Stimulated activated CD8-positive, alpha-beta memory T cell treated with anti-CD3 and anti-CD28 coated beads, Interleukin-7, amount 100 ng/mL, for 1 hour (primary cell): ENCODE measurements around the gene PAN3.

Experiments
- DNase-seq, 2 donors: peaks; one replicate each; pipeline ENCODE4 v3.0.0-alpha.2; 2020; ENCODE audit warnings: low read depth in 2 of 2

Gene PAN3

GRCh38 chr13:28219408-28220099 lies 81.2 kb downstream of the PAN3 start:
- DNase-seq = no peak

- DNase-seq = no peak
These were observed 81.8 kb downstream of the PAN3 start for GRCh38 chr13:28220166-28220565.

GRCh38 chr13:28229522-28230411 lies 91.4 kb downstream of the PAN3 start:
- no peak for DNase-seq

- DNase-seq = no peak
These were observed 93.3 kb downstream of the PAN3 start for GRCh38 chr13:28231642-28232041.

- no peak for DNase-seq
These were observed 99.6 kb downstream of the PAN3 start for GRCh38 chr13:28237944-28238343.

GRCh38 chr13:28239374-28239773 lies 101.0 kb downstream of the PAN3 start:
- no peak for DNase-seq

- no peak for DNase-seq
These were observed 107.1 kb downstream of the PAN3 start for GRCh38 chr13:28245465-28245864.

GRCh38 chr13:28246891-28247290 lies 108.5 kb downstream of the PAN3 start:
- DNase-seq = no peak

GRCh38 chr13:28248080-28248479 lies 109.7 kb downstream of the PAN3 start:
- no peak for DNase-seq

GRCh38 chr13:28250542-28250941 lies 112.2 kb downstream of the PAN3 start:
- DNase-seq = no peak

GRCh38 chr13:28251466-28251865 lies 113.1 kb downstream of the PAN3 start:
- no peak for DNase-seq

GRCh38 chr13:28252547-28252946 lies 114.2 kb downstream of the PAN3 start:
- DNase-seq = no peak

GRCh38 chr13:28257305-28257704 lies 119.0 kb downstream of the PAN3 start:
- no peak for DNase-seq

- DNase-seq = no peak
These were observed 120.1 kb downstream of the PAN3 start for GRCh38 chr13:28258417-28258816.

GRCh38 chr13:28267497-28267896 lies 129.2 kb downstream of the PAN3 start:
- DNase-seq = no peak

GRCh38 chr13:28268800-28269223 lies 130.5 kb downstream of the PAN3 start:
- no peak for DNase-seq

GRCh38 chr13:28271056-28271840 lies 132.9 kb downstream of the PAN3 start:
- no peak for DNase-seq

GRCh38 chr13:28273919-28274318 lies 135.6 kb downstream of the PAN3 start:
- DNase-seq = no peak

- no peak for DNase-seq
These were observed 144.1 kb downstream of the PAN3 start for GRCh38 chr13:28282451-28282850.

GRCh38 chr13:28283600-28283999 lies 145.3 kb downstream of the PAN3 start:
- DNase-seq = no peak

GRCh38 chr13:28286263-28286662 lies 147.9 kb downstream of the PAN3 start:
- no peak for DNase-seq

- DNase-seq = no peak
These were observed 159.0 kb downstream of the PAN3 start for GRCh38 chr13:28297341-28297740.
